Ovary (tissue), 9 donors: ENCODE measurements around the gene RASAL2. TPM values are rescaled to one million over a fixed set of nuclear protein-coding genes. Genes with fewer than 3 reads are reported as not detected.

ENCODE experiments used
- DNase-seq, 5 donors: peaks; one replicate each; pipeline ENCODE4 v3.0.0-alpha.2; 2019 to 2020
- H3K27ac ChIP-seq, 2 donors: fragments of 200-600 bp; one replicate each; pipeline versions ENCODE4 v1.5.1 to v1.8.0; 2019 to 2022
- H3K27me3 ChIP-seq: fragments of 200-600 bp; one replicate; pipeline ENCODE4 v1.8.0; 2022
- H3K36me3 ChIP-seq: fragments of 200-600 bp; sonication (generic); one replicate; pipeline ENCODE4 v1.5.1; 2019
- H3K4me1 ChIP-seq: one replicate; pipeline ENCODE4 v1.8.1; 2013; ENCODE audit warnings: mild to moderate bottlenecking, moderate library complexity; ENCODE audit not compliant: insufficient read depth
- H3K4me3 ChIP-seq: fragments of 200-600 bp; sonication (generic); one replicate; pipeline ENCODE4 v1.5.1; 2017
- H3K9me3 ChIP-seq, 2 donors: fragments of 200-600 bp in 1 of 2; sonication (generic) in 1 of 2; one replicate each; pipeline versions ENCODE4 v1.5.1 to v1.8.1; 2013 to 2019; ENCODE audit warnings: mild to moderate bottlenecking in 1 of 2, moderate library complexity in 1 of 2
- CTCF ChIP-seq, 3 donors: fragments of 450-650 bp in 2 of 3; fragments of 200-600 bp in 1 of 3; IDR thresholded peaks; one replicate each; pipeline versions ENCODE4 v1.5.1 to v1.8.0; 2016 to 2022; ENCODE audit warnings: antibody characterized with exemption in 3 of 3, mild to moderate bottlenecking in 1 of 3
- EP300 ChIP-seq: sonication (generic); formaldehyde crosslinking; IDR thresholded peaks from one replicate; pipeline ENCODE4 v1.6.1; 2017; ENCODE audit warnings: antibody characterized with exemption
- POLR2A ChIP-seq: fragments of 450-650 bp; IDR thresholded peaks from one replicate; pipeline ENCODE4 v1.6.1; 2017; ENCODE audit warnings: antibody characterized with exemption, mild to moderate bottlenecking, moderate library complexity
- WGBS, 3 donors: extraction: QIAGEN DNeasy Blood & Tissue Kit in 1 of 3; methylation state at CpG; one replicate each; pipeline versions ENCODE4 v1.1.5 to v1.1.7; 2013 to 2017; 5-methylcytosine and 5-hydroxymethylcytosine counted together
- intact Hi-C, 4 donors: fragments of 100-400 bp; cut with DNase I; formaldehyde crosslinking; loops; one replicate each; pipeline versions ENCODE4 v1.11.0 to v1.15.1; 2022 to 2023
- polyA plus RNA-seq, 2 donors: library from polyadenylated mRNA; stranded (reverse); fragments of 200-250 nt in 1 of 2; fragments of 350-450 nt in 1 of 2; fragmentation: Illumina TruSeq in 1 of 2; extraction: RNeasy Lipid Tissue Mini Kit (QIAGEN cat#74804) in 1 of 2; gene quantifications; one replicate each; pipeline ENCODE4 v1.2.3, GENCODE V29; 2013 to 2014
- total RNA-seq, 7 donors: library from RNA; depleted of rRNA in 2 of 7; stranded (reverse); fragments of >200 nt in 2 of 7; fragmentation: NEBNext Ultra II Directional in 3 of 7; extraction: Animal tissue kit (Norgen Biotek cat#: 25700) in 3 of 7; gene quantifications; one replicate each; pipeline versions ENCODE4 v1.1.0 to v1.2.4, GENCODE V29; 2016 to 2023
- donor health status: DM: no; HTN: no; CAD: no; lungs with moderate emphysema.
- donor health status: DM: no; HTN: no; CAD: no.
- donor health status: Bipolar disorder and iron deficiency.
- donor health status: DM: yes; HTN: yes; CAD: no.
- donor health status: DM: no; HTN: no; CAD: no.
- donor health status: DM: yes; HTN: yes; CAD: no.

Gene RASAL2
- total and polyA plus RNA-seq, 9 donors, result 4.2 to 20.5 (median 11.5) TPM

GRCh38 chr1:178172939-178173338 is 79.0 kb downstream of the RASAL2 start:
- Histone ChIP-seq H3K27ac (no peak overlapping the region), H3K4me3 (no peak overlapping the region), H3K27me3 (no peaks in the 10 kb centered on the region), H3K9me3 (no peaks in the 10 kb centered on the region), H3K4me1 (peaks cover 2% of the 10 kb centered on the region), H3K36me3 (no peaks in the 10 kb centered on the region)
- no peak for DNase-seq
- intact Hi-C loops, result no loop called here
- no peak for TF ChIP-seq CTCF (IDR thresholded peaks at IDR 0.05)
- TF ChIP-seq EP300, result no peak
- TF ChIP-seq POLR2A, result no peak
- 78 to 91% (median 78%) methylated on average over 3 of the region's 3 CpGs for WGBS, 3 donors

GRCh38 chr1:178174539-178174938 is 80.6 kb downstream of the RASAL2 start:
- H3K4me3 ChIP-seq, result no peak overlapping the region
- no peaks in the 10 kb centered on the region for H3K9me3 ChIP-seq
- H3K27me3 ChIP-seq, result no peaks in the 10 kb centered on the region
- WGBS, 3 donors, result 24 to 35% (median 34%) methylated on average over 1 of the region's 1 CpG
- H3K27ac ChIP-seq, result no peak overlapping the region
- no peak for DNase-seq
- intact Hi-C loops, result no loop called here
- H3K36me3 ChIP-seq, result no peaks in the 10 kb centered on the region
- peaks cover 2% of the 10 kb centered on the region for H3K4me1 ChIP-seq
- no peak for TF ChIP-seq POLR2A
- no peak for TF ChIP-seq CTCF (IDR thresholded peaks at IDR 0.05)
- TF ChIP-seq EP300, result no peak

- Histone ChIP-seq H3K27ac (no peak overlapping the region), H3K36me3 (no peaks in the 10 kb centered on the region), H3K4me3 (no peak overlapping the region), H3K9me3 (no peaks in the 10 kb centered on the region), H3K27me3 (no peaks in the 10 kb centered on the region), H3K4me1 (no peaks in the 10 kb centered on the region)
- intact Hi-C loops, result no loop called here
- DNase-seq, result no peak
- 92 to 96% (median 95%) methylated on average over 10 of the region's 10 CpGs for WGBS, 3 donors
- no peak for TF ChIP-seq CTCF (IDR thresholded peaks at IDR 0.05)
- no peak for TF ChIP-seq POLR2A
- no peak for TF ChIP-seq EP300
These were observed 86.5 kb downstream of the RASAL2 start for GRCh38 chr1:178180405-178180804.

- no peak for TF ChIP-seq CTCF (IDR thresholded peaks at IDR 0.05)
- TF ChIP-seq EP300, result no peak
- TF ChIP-seq POLR2A, result no peak
- intact Hi-C loops, result no loop called here
- Histone ChIP-seq H3K27me3 (no peaks in the 10 kb centered on the region), H3K4me3 (no peak overlapping the region), H3K9me3 (no peaks in the 10 kb centered on the region), H3K36me3 (no peaks in the 10 kb centered on the region), H3K4me1 (no peaks in the 10 kb centered on the region), H3K27ac (no peak overlapping the region)
- DNase-seq, result no peak
These were observed 89.9 kb downstream of the RASAL2 start for GRCh38 chr1:178183796-178184195.

- WGBS, 3 donors, result 80 to 87% (median 86%) methylated on average over 3 of the region's 3 CpGs
- Histone ChIP-seq H3K4me3 (no peak overlapping the region), H3K9me3 (no peaks in the 10 kb centered on the region), H3K4me1 (no peaks in the 10 kb centered on the region), H3K27me3 (no peaks in the 10 kb centered on the region), H3K36me3 (no peaks in the 10 kb centered on the region), H3K27ac (no peak overlapping the region)
- intact Hi-C loops, result no loop called here
- no peak for DNase-seq
- TF ChIP-seq EP300, result no peak
These were observed 94.4 kb downstream of the RASAL2 start for GRCh38 chr1:178188306-178188705.
